Cardiac fibroblast (primary cell): ENCODE data around the gene SPPL3.
"Not testable (repeated sequence)": the region's sequence is repeated elsewhere in the genome, so short reads cannot be mapped to it uniquely, and the experiment has no call there.

ENCODE experiments used
- DNase-seq, 2 donors: peaks; one replicate each; pipeline versions ENCODE4 v3.0.0 to v3.0.0-alpha.2; 2010; ENCODE audit warnings: low read depth in 2 of 2
- H3K4me3 ChIP-seq, 2 donors: replicated peaks in 1 of 2; 1 replicate in 1 of 2; 2 replicates in 1 of 2; pipeline ENCODE4 v1.5.1; 2011; ENCODE audit warnings: low read depth in 2 of 2, low read length in 2 of 2, mild to moderate bottlenecking in 2 of 2, moderate library complexity in 1 of 2
- TF ChIP-seq, protein P1 (sequence below): IDR thresholded peaks from one replicate; pipeline ENCODE4 v1.5.1; 2011; ENCODE audit warnings: low read depth, mild to moderate bottlenecking, low read length, inconsistent platforms

SPPL3 gene

DNA sequence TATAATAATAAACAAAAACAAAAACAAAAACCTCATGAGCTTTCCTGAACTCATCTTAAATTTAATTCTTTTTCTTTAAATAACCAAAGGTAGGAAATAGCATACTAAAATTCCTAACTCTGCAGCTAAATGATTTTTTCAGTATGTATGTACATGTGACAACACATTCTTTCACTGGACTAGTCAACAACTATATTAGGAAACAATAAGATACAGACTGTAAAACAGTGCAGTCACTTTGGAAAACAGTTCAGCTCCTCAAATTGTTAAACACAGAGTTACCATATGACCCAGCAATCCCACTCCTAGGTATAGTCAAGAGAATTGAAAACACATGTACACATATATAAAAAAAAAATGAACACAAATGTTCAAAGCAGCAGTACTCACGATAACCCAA is 64.7 kb downstream of the SPPL3 start:
- DNase-seq: no peak
- TF ChIP-seq, protein P1, sequence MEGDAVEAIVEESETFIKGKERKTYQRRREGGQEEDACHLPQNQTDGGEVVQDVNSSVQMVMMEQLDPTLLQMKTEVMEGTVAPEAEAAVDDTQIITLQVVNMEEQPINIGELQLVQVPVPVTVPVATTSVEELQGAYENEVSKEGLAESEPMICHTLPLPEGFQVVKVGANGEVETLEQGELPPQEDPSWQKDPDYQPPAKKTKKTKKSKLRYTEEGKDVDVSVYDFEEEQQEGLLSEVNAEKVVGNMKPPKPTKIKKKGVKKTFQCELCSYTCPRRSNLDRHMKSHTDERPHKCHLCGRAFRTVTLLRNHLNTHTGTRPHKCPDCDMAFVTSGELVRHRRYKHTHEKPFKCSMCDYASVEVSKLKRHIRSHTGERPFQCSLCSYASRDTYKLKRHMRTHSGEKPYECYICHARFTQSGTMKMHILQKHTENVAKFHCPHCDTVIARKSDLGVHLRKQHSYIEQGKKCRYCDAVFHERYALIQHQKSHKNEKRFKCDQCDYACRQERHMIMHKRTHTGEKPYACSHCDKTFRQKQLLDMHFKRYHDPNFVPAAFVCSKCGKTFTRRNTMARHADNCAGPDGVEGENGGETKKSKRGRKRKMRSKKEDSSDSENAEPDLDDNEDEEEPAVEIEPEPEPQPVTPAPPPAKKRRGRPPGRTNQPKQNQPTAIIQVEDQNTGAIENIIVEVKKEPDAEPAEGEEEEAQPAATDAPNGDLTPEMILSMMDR: no peak
- no peak overlapping the region for H3K4me3 ChIP-seq

DNA sequence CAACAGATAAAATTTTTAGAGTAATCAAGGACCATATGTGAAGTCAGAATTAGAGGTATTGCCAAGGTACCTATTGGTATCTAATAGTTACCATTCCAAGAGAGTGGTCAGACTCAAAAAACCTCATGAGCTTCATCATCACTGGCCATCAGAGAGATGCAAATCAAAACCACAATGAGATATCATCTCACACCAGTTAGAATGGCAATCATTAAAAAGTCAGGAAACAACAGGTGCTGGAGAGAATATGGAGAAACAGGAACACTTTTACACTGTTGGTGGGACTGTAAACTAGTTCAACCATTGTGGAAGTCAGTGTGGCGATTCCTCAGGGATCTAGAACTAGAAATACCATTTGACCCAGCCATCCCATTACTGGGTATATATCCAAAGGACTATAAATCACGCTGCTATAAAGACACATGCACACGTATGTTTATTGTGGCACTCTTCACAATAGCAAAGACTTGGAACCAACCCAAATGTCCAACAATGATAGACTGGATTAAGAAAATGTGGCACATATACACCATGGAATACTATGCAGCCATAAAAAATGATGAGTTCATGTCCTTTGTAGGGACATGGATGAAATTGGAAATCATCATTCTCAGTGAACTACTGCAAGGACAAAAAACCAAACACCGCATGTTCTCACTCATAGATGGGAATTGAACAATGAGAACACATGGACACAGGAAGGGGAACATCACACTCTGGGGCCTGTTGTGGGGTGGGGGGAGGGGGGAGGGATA is 65.4 kb downstream of the SPPL3 start:
- H3K4me3 ChIP-seq, DNase-seq: not testable (repeated sequence)

DNA sequence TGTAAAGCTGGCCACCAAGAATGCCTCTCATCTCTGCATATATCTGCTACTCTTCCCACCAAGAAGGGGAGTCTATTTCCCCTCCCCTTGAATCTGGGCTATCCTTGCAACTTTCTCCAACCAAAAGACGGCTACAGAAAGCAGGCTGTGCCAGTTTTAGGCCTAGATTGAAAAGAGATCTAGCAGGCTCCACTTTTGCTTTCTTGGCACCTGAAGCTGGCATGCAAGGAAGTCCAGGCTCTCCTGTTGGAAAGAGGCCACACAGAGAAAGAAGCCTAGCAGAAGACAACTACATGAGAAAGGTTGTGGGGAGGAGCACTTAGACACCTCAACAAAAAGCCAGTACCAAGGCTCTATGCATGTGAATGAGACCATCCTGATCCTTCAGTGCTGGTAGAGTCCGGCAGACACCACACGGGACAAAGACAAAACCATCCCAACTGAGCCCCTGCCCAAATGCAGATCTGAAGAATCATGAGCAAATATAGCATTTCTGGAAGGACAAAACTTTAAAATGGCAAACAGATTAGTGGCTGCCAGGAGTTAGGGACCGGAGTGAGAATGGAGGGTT is 68.0 kb downstream of the SPPL3 start:
- no peak overlapping the region for H3K4me3 ChIP-seq
- no peak for DNase-seq
- TF ChIP-seq, protein P1: no peak

DNA sequence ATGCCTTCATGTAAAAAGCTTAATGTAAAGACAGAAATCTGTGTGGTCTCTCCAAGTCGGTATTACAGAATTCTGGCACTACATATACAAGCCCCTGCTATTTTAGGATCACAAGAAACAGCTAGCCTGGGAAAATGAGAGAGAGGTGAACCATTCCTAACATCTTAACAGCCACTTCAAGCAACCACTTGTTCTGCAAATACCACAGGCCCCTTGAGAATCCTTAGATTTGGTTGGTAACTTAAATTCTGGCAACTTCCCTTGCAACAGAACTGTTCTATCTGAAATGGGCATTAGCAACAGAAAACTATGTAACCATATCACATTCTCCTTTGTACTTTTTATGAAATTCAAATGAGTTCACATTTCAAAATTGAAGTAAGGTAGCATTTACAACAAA is 68.5 kb downstream of the SPPL3 start:
- DNase-seq: peak; percentile 37 to 41
- TF ChIP-seq, protein P1: no peak
- H3K4me3 ChIP-seq: no peak overlapping the region

DNA sequence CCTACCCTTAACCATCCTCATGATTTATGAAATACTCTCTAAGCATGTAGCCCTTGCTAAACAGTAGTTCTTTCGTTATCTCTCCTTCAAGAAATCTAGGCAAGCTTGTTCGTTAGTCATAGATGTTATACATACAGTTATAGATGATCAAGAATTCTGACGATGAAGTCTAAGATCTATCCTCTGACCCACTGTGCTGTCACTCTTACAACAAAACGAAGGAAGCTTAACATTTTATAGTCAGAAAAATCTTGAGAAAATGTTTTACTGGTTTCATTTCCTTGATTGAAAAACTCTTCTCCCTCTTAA is 68.9 kb downstream of the SPPL3 start:
- no peak overlapping the region for H3K4me3 ChIP-seq
- TF ChIP-seq, protein P1: no peak
- peak; percentile 33 to 60 for DNase-seq

DNA sequence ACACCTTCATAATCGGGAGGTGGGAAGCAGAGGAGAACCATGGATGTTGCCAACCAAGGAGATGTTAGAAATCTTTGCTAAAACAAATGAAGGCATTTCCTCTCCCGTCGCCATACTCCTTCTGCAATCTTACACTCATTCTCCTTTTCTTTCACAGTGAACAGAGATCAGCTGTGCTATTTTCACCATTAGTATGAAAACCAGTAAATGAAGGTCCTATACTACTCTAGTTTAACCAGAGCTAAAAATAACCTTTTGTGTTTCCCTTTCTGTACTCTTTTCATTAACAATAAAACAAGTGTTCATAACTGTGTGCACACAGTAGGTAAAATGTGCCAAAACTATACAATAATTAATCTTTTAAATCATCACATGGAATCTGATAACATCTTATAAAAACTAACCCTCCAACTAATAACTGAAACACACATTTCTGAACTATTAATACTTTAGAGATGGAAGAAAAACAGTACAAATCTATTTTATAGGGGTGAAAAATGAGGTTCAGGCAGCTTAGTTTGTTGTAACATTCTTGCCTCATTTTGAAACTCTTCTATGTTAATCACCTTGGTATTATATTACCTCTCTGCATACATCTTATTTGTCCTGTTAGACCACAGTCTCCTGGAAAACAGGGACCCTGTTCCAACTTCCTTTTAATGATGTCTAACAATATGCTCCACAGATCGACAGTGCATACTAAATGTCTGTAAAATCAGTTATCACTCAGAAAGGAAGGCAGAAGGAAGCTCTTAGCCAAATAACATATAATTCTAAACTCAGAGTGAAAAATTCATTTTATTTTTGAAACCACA is 69.5 kb downstream of the SPPL3 start:
- TF ChIP-seq, protein P1: no peak

DNA sequence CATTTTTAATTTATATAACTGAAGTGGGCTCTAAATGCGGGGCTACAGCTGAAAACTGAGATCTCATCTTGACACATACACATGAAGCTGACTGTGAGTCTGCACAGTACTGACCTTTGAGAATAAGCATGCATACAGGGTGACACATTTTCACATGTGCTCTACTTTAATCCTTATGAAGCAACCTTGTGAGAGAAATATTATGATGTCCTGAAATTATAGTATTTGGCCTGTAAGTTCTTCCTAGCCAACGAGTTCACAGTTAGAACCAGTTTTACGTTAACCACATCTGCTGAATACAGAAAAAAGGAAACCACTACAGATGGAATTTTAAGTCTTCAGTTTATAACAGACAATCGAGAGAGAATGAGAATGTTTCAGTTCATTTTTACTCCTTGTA is 70.3 kb downstream of the SPPL3 start:
- DNase-seq: peak in 1 of 2 donors; percentile 37
- H3K4me3 ChIP-seq: no peak overlapping the region
- TF ChIP-seq, protein P1: no peak

More for the DNA sequence above, 69.5 kb downstream of the SPPL3 start:
- DNase-seq: no peak
- no peak overlapping the region for H3K4me3 ChIP-seq
